GM19468 (cell line): ENCODE measurements around the gene ZBED4.

Experiments
- ATAC-seq: cut with Tn5 transposase; IDR thresholded peaks from one replicate; pipeline ENCODE4 v1.9.1; 2021; ENCODE audit warnings: mild to moderate bottlenecking, moderate library complexity, moderate number of reproducible peaks; ENCODE audit not compliant: unreplicated experiment; ENCODE audit errors: extremely low read depth

ZBED4 gene

GRCh38 chr22:49826603-49827270 is 26.9 kb upstream of the ZBED4 start:
- no peak for ATAC-seq

GRCh38 chr22:49827271-49827852 is 26.3 kb upstream of the ZBED4 start:
- ATAC-seq: no peak

GRCh38 chr22:49827853-49828598 is 25.6 kb upstream of the ZBED4 start, which contains the start of gene BRD1:
TSS of gene BRD1 (minus strand) at chr22:49827873. CDS start at chr22:49824317, 3,556 bp downstream.
- no peak for ATAC-seq

- ATAC-seq: no peak
Observed at GRCh38 chr22:49828599-49828965, 25.1 kb upstream of the ZBED4 start.

GRCh38 chr22:49829044-49829853 is 24.4 kb upstream of the ZBED4 start:
- ATAC-seq: no peak

- ATAC-seq: no peak
Observed at GRCh38 chr22:49833340-49834007, 20.2 kb upstream of the ZBED4 start.

- ATAC-seq: no peak
Observed at GRCh38 chr22:49838771-49839717, 14.6 kb upstream of the ZBED4 start.

GRCh38 chr22:49845241-49845640 is 8.4 kb upstream of the ZBED4 start:
- ATAC-seq: no peak

GRCh38 chr22:49845666-49846459 is 7.8 kb upstream of the ZBED4 start:
- ATAC-seq: no peak

GRCh38 chr22:49847751-49848689 is 5.6 kb upstream of the ZBED4 start:
- no peak for ATAC-seq

- ATAC-seq: no peak
Observed at GRCh38 chr22:49848690-49849160, 4.9 kb upstream of the ZBED4 start.

- no peak for ATAC-seq
Observed at GRCh38 chr22:49849161-49850020, 4.3 kb upstream of the ZBED4 start.

GRCh38 chr22:49850021-49850911 is 3.4 kb upstream of the ZBED4 start:
- ATAC-seq: no peak

GRCh38 chr22:49850959-49851802 is 2.5 kb upstream of the ZBED4 start:
- ATAC-seq: no peak
